Endometrial microvascular endothelial cells (primary cell): ENCODE measurements around the gene OXSM. TPM values are rescaled to one million over a fixed set of nuclear protein-coding genes. Genes with fewer than 3 reads are reported as not detected.

Experiments
- in situ Hi-C: cut with HindIII; loops from 2 replicates; pipeline ENCODE4 v1.10.0; 2017; ENCODE audit warnings: low sequenced_read_pairs, low pct_unique_long_range_greater_than_20kb; ENCODE audit errors: inconsistent ontology term
- total RNA-seq: library from RNA; depleted of rRNA; stranded (reverse); fragments of >200 nt; gene quantifications from one replicate; pipeline ENCODE4 v1.2.3, GENCODE V29; 2015; ENCODE audit errors: inconsistent ontology term

OXSM gene
- total RNA-seq: 16.0 TPM

DNA sequence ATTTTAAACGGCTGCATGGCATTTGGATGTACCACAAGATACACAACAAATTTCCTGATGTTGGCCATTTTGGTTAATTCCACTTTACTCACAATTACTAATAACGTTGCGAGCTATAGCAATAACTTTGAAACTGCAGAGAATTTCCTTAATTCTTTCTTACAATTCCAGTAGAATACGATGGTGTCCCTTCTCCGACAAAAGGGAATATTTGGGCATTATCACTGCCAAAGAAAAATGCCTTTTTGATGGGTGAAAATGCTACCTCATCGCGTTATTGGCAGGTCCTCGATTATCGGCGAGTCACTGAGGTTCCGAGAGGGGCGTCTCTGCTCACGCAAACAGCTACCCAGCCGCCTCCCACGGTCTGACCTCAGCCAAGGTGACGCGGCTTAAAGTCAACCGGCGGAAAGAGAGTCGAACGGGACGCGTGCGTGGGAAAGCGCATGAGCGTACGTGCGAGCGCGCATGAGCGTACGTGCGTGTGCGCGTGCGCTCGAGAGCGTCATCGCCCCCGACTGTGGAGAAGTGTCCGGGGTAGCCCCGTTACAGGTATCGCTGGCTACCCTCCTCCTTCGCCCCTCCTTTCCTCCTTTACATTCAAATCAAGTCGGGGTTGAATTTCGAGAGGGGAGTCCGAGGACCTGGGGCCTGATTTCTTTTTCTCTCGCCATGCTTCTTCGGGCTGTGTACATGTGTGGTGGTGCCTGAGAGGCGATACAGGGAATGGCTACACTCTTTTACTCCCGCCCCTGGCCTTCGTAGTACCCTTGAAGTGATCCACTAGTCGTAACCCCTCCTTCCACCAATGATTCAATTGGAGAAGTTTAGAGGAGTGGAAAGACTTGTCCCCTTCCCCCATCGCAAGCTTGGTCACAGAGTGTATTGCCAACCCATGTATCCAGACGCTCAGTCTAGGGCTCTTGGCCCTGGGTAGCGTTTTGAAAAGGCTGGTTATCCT is at the start of gene OXSM:
OXSM (plus strand) TSS at position 495 of the 961 bp plus-strand sequence. CDS start 931 bp downstream, outside the sequence.
- in situ Hi-C loops: no loop called here

GRCh38 chr3:25744470-25744869 is 45.4 kb upstream of the OXSM start:
- in situ Hi-C loops: loop anchor here (10.0 kb wide), 1 partner anchor 80 kb away; the partner anchor contains the start of gene TOP2B

DNA sequence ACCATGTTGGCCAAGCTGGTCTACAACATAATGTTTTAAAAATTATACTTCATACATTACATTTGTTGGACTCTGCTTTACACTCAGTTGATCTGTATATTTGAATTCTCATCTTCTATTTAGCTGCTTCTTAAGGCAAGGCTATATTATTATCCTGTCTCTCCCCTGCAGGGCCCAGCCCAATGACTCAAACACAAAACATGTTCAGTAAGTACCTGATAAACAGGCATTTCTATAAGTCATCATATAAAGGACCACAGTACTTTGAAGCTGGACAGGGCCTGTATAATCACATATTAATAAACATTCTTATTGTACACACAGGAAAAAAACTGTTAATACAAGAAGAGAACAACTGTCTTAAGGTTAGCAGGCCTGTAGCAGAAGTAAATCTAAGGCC is 42.9 kb upstream of the OXSM start:
- in situ Hi-C loops: loop anchor here (10.0 kb wide), 1 partner anchor 82 kb away; the partner anchor contains the start of gene TOP2B

GRCh38 chr3:25748189-25748588 is 41.7 kb upstream of the OXSM start:
- in situ Hi-C loops: loop anchor here (10.0 kb wide), 1 partner anchor 83 kb away; the partner anchor contains the start of gene TOP2B

DNA sequence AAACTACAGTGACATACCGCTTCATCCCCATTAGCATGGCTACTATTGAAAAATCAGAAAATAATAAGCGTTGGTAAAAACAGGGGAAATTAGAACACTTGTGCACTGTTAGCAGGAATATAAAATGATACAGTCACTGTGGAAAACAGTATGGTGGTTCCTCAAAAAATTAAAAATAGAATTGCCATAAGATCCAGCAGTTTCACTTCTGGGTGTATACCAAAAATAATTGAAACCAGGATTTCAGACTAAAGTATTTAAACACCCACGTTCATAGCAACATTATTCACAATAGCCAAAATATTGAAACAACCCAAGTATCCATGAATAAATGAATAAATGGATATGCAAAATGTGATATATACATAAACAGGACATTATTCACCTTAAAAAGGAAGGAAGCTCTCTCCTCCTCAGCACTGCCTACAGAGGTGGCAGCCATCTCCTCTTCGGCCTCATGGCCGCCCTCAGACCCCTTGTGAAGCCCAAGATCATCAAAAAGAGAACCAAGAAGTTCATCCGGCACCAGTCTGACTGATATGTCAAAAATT is 40.8 kb upstream of the OXSM start:
- in situ Hi-C loops: loop anchor here (10.0 kb wide), 1 partner anchor 84 kb away; the partner anchor contains the start of gene TOP2B

GRCh38 chr3:25751048-25751447 is 38.8 kb upstream of the OXSM start:
- in situ Hi-C loops: no loop called here

- in situ Hi-C loops: no loop called here
These were observed 38.2 kb upstream of the OXSM start for GRCh38 chr3:25751725-25752124.

- in situ Hi-C loops: no loop called here
These were observed 21.0 kb upstream of the OXSM start for GRCh38 chr3:25768851-25769250.

DNA sequence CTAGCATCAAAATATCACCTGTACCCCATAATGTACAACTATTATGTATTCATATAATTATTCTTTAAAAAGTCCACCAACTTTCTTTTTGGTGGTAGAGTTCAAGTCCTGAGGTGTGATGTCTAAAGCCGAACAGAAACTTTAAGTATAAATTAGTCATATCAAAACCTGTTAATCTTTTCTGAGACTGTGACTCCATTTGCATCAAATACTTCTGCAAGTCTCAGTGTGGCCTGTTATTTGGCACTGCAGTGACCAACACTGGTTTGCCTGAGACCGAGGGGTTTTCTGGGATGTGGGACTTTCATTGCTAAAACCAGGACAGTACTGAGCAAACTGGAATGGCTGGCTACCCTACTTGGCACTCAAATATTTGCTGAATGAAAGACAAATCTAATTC is 14.0 kb upstream of the OXSM start:
- in situ Hi-C loops: no loop called here

DNA sequence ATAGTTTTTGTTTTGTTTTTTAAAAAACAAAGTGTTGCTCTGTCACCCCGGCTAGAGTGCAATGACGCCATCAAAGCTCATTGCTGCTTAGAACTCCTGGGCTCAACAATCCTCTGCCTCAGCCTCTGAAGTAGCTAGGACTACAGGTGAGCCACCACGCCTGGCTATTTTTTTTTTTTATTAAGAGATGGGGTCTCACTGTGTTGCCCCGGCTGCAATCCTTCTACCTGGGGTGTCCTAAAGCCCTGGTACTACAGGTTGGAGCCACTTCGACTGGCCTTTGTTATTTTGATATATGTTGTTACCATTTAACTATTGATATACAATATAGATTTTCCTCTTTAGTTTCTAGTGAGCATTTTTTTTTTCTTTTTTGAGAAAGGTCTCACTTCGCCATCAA is 9.3 kb upstream of the OXSM start:
- in situ Hi-C loops: no loop called here

GRCh38 chr3:25781145-25781757 is 8.6 kb upstream of the OXSM start:
- in situ Hi-C loops: no loop called here

DNA sequence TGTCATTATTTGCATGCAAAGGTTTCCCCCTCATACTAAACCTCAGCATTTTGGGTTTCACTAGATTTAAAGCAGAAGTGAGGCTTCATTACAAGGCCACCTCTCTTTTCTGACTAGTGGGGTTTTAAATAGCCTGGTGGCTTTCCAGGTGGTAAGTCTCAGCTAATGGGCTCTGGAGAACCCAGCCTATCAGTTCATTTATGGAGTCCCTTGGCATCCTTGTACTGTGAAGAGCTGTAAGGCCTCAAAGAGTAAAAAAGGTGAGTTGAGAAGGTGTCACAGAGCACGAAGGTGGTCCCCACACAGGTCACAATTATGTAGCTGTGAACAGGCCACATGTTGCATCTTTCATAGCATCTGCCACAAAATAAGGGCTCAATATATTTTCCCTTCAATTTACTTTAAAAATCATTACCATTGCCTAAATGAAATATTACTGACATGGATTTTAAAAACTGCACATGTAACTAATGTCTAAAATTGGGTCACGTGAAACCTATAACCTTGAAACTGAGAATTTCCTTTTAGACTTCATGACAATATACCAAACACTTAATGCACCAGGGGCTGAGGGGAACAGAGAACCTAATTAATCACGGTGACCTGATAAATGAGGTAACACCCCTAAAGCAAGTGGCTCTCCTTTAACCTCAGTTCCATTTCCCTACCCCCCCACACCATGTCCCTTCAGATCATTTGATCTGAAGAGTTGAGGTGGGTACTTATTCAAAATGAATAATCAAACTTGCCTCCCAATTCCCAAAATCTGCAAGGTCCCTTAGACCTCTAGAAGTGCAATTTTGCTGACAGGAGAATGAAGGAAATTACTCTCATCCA is 7.9 kb upstream of the OXSM start:
- in situ Hi-C loops: no loop called here

- in situ Hi-C loops: no loop called here
These were observed 7.3 kb upstream of the OXSM start for GRCh38 chr3:25782636-25782937.

DNA sequence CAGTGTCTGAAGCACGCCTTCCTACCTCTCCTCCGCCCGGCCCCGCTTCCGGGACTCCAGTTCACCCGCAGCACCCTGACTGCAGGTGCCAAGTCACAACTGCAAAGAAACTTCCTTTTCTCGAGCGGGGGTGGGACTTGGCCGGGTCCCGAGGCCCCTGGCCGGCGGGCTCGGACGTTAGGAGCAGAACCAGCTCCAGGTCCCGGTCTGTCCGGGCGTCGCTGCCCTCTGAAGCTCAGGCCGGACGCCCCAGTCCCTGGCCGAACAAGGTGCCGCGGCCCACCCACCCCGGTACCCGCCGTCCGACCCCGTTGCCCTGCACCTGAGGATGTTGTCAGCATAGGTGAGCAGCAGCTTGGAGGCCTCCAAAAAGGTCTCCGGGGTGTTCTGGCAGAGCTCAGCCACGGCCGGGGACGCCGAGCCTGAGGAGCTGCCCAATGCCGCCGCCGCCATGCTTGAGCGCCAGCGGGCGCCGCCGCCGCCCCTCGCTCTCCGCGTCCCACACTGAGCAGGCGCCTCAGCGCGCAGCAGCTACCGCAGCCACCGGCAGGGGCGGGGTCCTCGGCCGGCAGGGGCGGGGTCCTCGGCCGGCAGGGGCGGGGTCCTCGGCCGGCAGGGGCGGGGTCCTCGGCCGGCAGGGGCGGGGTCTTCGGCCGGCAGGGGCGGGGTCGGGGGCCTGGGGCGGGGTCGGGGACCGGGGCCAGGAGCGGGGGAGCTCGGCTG is 6.8 kb upstream of the OXSM start, which contains the start of gene NGLY1:
NGLY1 (minus strand) TSS at position 506 of the 723 bp plus-strand sequence; CDS start at position 453, 53 bp downstream.
- in situ Hi-C loops: no loop called here

DNA sequence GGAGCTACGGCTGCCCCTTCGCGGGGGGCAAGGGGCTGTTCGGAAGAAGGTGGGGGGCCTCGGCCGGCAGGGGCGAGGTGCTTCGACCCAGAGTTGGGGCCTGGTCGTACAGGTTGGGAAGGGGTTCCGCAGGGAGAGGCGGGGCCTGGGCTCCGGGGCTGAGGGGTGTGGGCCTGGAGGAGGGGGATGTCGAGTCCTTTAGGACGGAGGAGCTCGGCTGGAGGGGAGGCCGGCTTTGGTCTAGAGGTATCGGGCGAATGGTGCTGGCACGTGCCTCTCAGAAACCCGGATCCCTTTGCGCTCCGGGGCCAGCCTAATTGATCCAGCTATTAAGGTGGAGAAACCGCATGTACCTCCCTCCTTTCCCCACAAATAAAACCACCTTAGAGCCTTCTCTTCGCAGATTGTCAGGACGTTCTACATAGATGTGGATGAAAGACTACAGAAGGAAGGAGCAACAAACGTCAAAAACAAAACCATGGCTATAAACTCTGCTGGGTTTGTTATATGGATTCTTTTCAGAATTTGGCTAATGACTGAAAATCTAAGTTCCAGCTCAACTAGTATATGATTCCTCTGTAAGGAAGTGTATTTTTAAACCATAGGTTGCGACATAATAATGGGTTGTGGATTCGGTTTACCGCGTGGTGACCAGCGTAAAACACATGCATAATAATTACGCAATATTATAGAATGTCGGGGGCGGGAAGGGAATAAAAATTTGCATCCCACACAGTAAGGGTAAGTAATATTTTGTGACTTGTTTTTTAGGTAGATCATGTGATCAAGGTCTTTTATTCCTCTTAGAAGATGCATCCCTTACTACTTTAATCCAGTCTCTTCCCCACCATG is 6.0 kb upstream of the OXSM start:
- in situ Hi-C loops: no loop called here

DNA sequence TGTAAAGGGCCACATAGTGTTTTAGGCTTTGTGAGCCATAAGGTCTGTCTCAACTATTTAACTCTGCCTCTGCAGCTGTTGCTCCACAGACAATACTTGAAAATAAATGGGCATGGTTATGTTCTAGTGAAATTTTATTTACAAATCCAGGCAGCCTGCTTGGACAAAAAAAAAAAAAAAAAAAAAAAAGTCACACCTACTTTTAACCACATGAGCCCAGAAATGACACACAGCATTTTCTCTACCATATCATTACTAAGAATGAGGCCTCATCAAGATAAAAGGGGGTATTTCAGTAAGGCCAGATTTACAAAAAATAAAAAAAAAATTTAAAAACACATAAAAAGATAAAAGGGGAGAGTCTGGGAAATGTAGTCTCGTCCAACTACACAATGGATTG is 4.9 kb upstream of the OXSM start:
- in situ Hi-C loops: no loop called here

DNA sequence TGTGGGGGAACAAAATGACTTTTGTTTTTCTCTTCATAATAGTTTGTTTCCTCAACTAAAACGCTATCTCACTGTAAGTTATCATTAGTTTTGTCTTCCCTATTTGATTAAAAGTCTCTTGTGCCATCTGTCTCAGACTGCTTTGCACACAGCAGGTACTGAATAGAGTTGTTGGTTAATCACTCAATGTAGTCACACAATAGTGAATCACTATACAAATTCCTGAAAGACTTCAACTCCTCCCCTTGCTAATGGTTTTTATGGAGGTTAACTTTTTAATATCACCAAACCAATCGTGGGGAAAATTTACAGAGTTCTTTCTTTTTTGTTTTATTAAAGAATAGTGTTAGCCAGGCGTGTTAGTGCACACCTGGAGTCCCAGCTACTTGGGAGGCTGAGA is 4.1 kb upstream of the OXSM start:
- in situ Hi-C loops: no loop called here
